Endothelial cell of umbilical vein (primary cell): ENCODE data around the gene LUC7L. TPM values are rescaled to one million over a fixed set of nuclear protein-coding genes. Genes with fewer than 3 reads are reported as not detected.

Experiments used
- BruUV-seq: library from RNA; stranded (reverse); fragments of 400-500 nt; replicated peaks from 2 replicates; lab custom pipeline; 2021; lab: Mats Ljungman, UMichigan
- CTCF ChIA-PET: fragments of 300-600, 350-600 bp; sonication (Branson Sonifier 250); formaldehyde crosslinking; loops from one replicate; lab custom pipeline; 2021; ENCODE audit warnings: antibody characterized with exemption, inconsistent platforms; lab: Charles Lee
- POLR2A ChIA-PET: fragments of 300-600, 350-600 bp; sonication (Branson Sonifier 250); formaldehyde crosslinking; loops from one replicate; lab custom pipeline; 2021; ENCODE audit warnings: antibody characterized with exemption, inconsistent platforms; lab: Charles Lee
- DNase-seq: peaks from one replicate; pipeline ENCODE4 v3.0.0-alpha.2; 2011; ENCODE audit warnings: low read depth, low spot score
- FAIRE-seq: peaks from 2 replicates; lab custom pipeline; 2011; peaks lifted over from hg19 to GRCh38; lab: Jason Lieb, UNC
- H2AFZ ChIP-seq: 2 replicates; pipeline ENCODE4 v1.6.0; 2012; ENCODE audit warnings: low read depth, low read length, control low read depth, inconsistent platforms
- H3K27ac ChIP-seq: 2 replicates; pipeline ENCODE4 v1.5.1; 2011; ENCODE audit warnings: low read depth, mild to moderate bottlenecking, control low read depth, low read length, moderate library complexity; ENCODE audit not compliant: insufficient read depth
- H3K27me3 ChIP-seq, 2 experiments: 2 replicates each; pipeline versions ENCODE4 v1.6.0 to v1.6.1; 2011; ENCODE audit warnings: low read length in 2 of 2, mixed read lengths in 1 of 2; ENCODE audit not compliant: control insufficient read depth in 2 of 2, insufficient read depth in 2 of 2
- H3K36me3 ChIP-seq, 2 experiments: 2 replicates in 1 of 2; 3 replicates in 1 of 2; pipeline ENCODE4 v1.5.1; 2011; ENCODE audit warnings: low read length in 2 of 2, mild to moderate bottlenecking in 1 of 2, moderate library complexity in 1 of 2; ENCODE audit not compliant: control insufficient read depth in 2 of 2, insufficient read depth in 2 of 2; ENCODE audit errors: extremely low read depth in 1 of 2
- H3K4me1 ChIP-seq: 3 replicates; pipeline ENCODE4 v1.5.1; 2011; ENCODE audit warnings: mild to moderate bottlenecking, low read length; ENCODE audit not compliant: control insufficient read depth, insufficient read depth; ENCODE audit errors: extremely low read depth
- H3K4me2 ChIP-seq: 2 replicates; pipeline ENCODE4 v1.6.1; 2011; ENCODE audit warnings: low read length, control low read depth, mixed read lengths; ENCODE audit not compliant: insufficient read depth
- H3K4me3 ChIP-seq, 3 experiments: fragments of 200-600 bp in 1 of 3; sonication (generic), shearing (Covaris generic) in 1 of 3; replicated peaks in 1 of 3; 2 replicates each; pipeline ENCODE4 v1.5.1; 2011 to 2016; ENCODE audit warnings: control low read depth in 3 of 3, low read length in 3 of 3, mild to moderate bottlenecking in 2 of 3, inconsistent platforms in 1 of 3, low read depth in 1 of 3, moderate library complexity in 1 of 3; ENCODE audit not compliant: insufficient read depth in 1 of 3
- H3K79me2 ChIP-seq: 2 replicates; pipeline ENCODE4 v1.6.0; 2012; ENCODE audit warnings: low read length, inconsistent platforms; ENCODE audit not compliant: control insufficient read depth, insufficient read depth
- H3K9ac ChIP-seq: replicated peaks from 2 replicates; pipeline ENCODE3; 2011; ENCODE audit warnings: low read length, control low read depth; ENCODE audit not compliant: insufficient read depth; ENCODE audit errors: extremely low read depth
- H3K9me1 ChIP-seq: replicated peaks from 3 replicates; pipeline ENCODE4 v1.6.0; 2011; ENCODE audit warnings: mild to moderate bottlenecking, low read length; ENCODE audit not compliant: control insufficient read depth, insufficient read depth; ENCODE audit errors: extremely low read depth
- H3K9me3 ChIP-seq: replicated peaks from 2 replicates; pipeline ENCODE4 v1.5.1; 2012; ENCODE audit warnings: low read length, inconsistent platforms; ENCODE audit not compliant: control insufficient read depth, insufficient read depth
- H4K20me1 ChIP-seq: replicated peaks from 2 replicates; pipeline ENCODE3; 2011; ENCODE audit warnings: mild to moderate bottlenecking, low read length; ENCODE audit not compliant: control insufficient read depth, insufficient read depth; ENCODE audit errors: extremely low read depth
- EZH2 ChIP-seq: IDR thresholded peaks from 2 replicates; pipeline ENCODE4 v1.6.1; 2012; ENCODE audit warnings: borderline replicate concordance, low read depth, mild to moderate bottlenecking, moderate library complexity, low read length, inconsistent platforms; ENCODE audit not compliant: severe bottlenecking
- FOS ChIP-seq: IDR thresholded peaks from 2 replicates; pipeline ENCODE4 v1.6.1; 2011; ENCODE audit warnings: mild to moderate bottlenecking, low read length, moderate library complexity, borderline replicate concordance; ENCODE audit not compliant: insufficient read depth
- GATA2 ChIP-seq: IDR thresholded peaks from 2 replicates; pipeline ENCODE4 v1.7.0; 2011; ENCODE audit warnings: low read depth, mild to moderate bottlenecking, moderate library complexity, mixed read lengths, low read length; ENCODE audit not compliant: insufficient read length, insufficient read depth
- JUN ChIP-seq: IDR thresholded peaks from 2 replicates; pipeline ENCODE4 v1.6.1; 2011; ENCODE audit warnings: borderline replicate concordance, low read depth; ENCODE audit not compliant: insufficient read length, insufficient read depth
- MYC ChIP-seq: IDR thresholded peaks from one replicate; pipeline ENCODE4 v1.6.1; 2011; ENCODE audit warnings: mild to moderate bottlenecking, low read depth, low read length
- POLR2A ChIP-seq: IDR thresholded peaks from 2 replicates; pipeline ENCODE4 v1.6.1; 2012; ENCODE audit warnings: low read depth, mild to moderate bottlenecking, control low read depth, low read length
- POLR2AphosphoS5 ChIP-seq: IDR thresholded peaks from 2 replicates; pipeline ENCODE4 v1.6.1; 2012; ENCODE audit warnings: low read depth, mild to moderate bottlenecking, control low read depth, low read length, moderate library complexity; ENCODE audit not compliant: insufficient read depth
- dilution Hi-C: fragments of 300-500 bp; cut with MboI; formaldehyde crosslinking; loops from one replicate; pipeline ENCODE4 v1.15.0; 2019; ENCODE audit warnings: low sequenced_read_pairs; ENCODE audit not compliant: extremely low pct_ligation_motif_present
- intact Hi-C: fragments of 100-400 bp; cut with micrococcal nuclease; formaldehyde crosslinking; loops from one replicate; pipeline ENCODE4 v1.10.0; 2022
- polyA plus RNA-seq, 4 experiments: library from polyadenylated mRNA; depleted of rRNA in 3 of 4; stranded (reverse) in 3 of 4; unstranded in 1 of 4; fragments of >200 nt; gene quantifications; 2 replicates each; pipeline versions ENCODE4 v1.2.1 to v1.2.3, GENCODE V29; 2011 to 2012; ENCODE audit warnings: missing spikeins in 1 of 4
- total RNA-seq: library from RNA; stranded (reverse); gene quantifications from 2 replicates; pipeline ENCODE4 v1.2.3, GENCODE V29; 2021
- TF ChIP-seq, protein P1 (sequence below), 2 donors: IDR thresholded peaks; 1 replicate in 1 of 2; 2 replicates in 1 of 2; pipeline ENCODE4 v1.5.1; 2011; ENCODE audit warnings: low read length in 2 of 2, mild to moderate bottlenecking in 2 of 2, moderate library complexity in 2 of 2, control low read depth in 1 of 2, inconsistent platforms in 1 of 2, low read depth in 1 of 2; ENCODE audit not compliant: insufficient read depth in 1 of 2; ENCODE audit errors: extremely low read depth in 1 of 2
- TF ChIP-seq, protein P2 (sequence below): IDR thresholded peaks from 2 replicates; pipeline ENCODE4 v1.6.1; 2011; ENCODE audit not compliant: insufficient read depth, insufficient read length

The LUC7L gene
- total and polyA plus RNA-seq, 2 donors (not counting 3 experiments of a cell fraction or from before 2014, with no cell fraction given), result 75.4 to 94.7 TPM

DNA sequence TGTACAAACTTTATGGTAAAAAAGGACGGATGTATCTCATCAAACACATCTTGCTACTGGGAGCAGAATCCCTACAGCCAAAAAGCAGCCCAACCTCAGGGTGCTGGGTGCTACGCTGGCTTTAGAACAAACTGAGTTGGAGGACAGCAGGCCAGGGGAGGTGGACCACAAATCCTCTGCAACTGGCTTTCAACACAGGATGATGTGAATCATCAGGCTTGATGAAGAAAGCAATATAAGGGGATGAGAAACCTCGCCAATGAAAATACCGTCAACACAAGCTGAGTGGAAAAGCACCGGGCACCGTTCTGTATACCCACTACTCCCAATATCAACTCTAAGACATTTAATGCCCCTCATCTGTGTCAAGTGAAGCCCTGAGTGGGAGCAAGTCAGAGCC, 34.7 kb downstream of the LUC7L start:
- H3K4me1 ChIP-seq, result no peaks in the 10 kb centered on the region
- FAIRE-seq (no peak), DNase-seq (no peak)
- BruUV-seq, result no TSS peak
- no peaks in the 10 kb centered on the region for H3K9me3 ChIP-seq
- no peaks in the 10 kb centered on the region for H3K9me1 ChIP-seq
- POLR2A ChIA-PET, result no interaction called here
- no peak for TF ChIP-seq FOS
- TF ChIP-seq GATA2, result no peak
- TF ChIP-seq JUN, result no peak
- TF ChIP-seq POLR2A, result no peak
- TF ChIP-seq, protein P1, sequence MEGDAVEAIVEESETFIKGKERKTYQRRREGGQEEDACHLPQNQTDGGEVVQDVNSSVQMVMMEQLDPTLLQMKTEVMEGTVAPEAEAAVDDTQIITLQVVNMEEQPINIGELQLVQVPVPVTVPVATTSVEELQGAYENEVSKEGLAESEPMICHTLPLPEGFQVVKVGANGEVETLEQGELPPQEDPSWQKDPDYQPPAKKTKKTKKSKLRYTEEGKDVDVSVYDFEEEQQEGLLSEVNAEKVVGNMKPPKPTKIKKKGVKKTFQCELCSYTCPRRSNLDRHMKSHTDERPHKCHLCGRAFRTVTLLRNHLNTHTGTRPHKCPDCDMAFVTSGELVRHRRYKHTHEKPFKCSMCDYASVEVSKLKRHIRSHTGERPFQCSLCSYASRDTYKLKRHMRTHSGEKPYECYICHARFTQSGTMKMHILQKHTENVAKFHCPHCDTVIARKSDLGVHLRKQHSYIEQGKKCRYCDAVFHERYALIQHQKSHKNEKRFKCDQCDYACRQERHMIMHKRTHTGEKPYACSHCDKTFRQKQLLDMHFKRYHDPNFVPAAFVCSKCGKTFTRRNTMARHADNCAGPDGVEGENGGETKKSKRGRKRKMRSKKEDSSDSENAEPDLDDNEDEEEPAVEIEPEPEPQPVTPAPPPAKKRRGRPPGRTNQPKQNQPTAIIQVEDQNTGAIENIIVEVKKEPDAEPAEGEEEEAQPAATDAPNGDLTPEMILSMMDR (IDR thresholded peaks at IDR 0.05; ENCODE audit: extremely low read depth in 1 of 2, insufficient read depth in 1 of 2, low read depth in 1 of 2, low read length in 2 of 2), result no peak
- no peak for TF ChIP-seq MYC
- TF ChIP-seq, protein P2, sequence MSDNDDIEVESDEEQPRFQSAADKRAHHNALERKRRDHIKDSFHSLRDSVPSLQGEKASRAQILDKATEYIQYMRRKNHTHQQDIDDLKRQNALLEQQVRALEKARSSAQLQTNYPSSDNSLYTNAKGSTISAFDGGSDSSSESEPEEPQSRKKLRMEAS, result no peak
- no peak for TF ChIP-seq POLR2AphosphoS5
- no peak for TF ChIP-seq EZH2
- no peak overlapping the region for H3K27ac ChIP-seq
- dilution Hi-C loops, result no loop called here
- H3K9ac ChIP-seq, result no peak overlapping the region
- H3K4me3 ChIP-seq, result no peak overlapping the region
- CTCF ChIA-PET, result no interaction called here
- H3K4me2 ChIP-seq, result no peak overlapping the region
- H3K36me3 ChIP-seq, result peaks cover 22 to 53% of the 10 kb centered on the region in 2 experiments
- H2AFZ ChIP-seq, result no peak overlapping the region
- intact Hi-C loops, result no loop called here
- no peaks in the 10 kb centered on the region for H4K20me1 ChIP-seq
- H3K79me2 ChIP-seq, result no peaks in the 10 kb centered on the region
- H3K27me3 ChIP-seq, result no peaks in the 10 kb centered on the region
